ENCODE results near the gene LY9.
"Not testable (repeated sequence)": the region's sequence is repeated elsewhere in the genome, so short reads cannot be mapped to it uniquely, and the experiment has no call there.

Gene LY9

DNA sequence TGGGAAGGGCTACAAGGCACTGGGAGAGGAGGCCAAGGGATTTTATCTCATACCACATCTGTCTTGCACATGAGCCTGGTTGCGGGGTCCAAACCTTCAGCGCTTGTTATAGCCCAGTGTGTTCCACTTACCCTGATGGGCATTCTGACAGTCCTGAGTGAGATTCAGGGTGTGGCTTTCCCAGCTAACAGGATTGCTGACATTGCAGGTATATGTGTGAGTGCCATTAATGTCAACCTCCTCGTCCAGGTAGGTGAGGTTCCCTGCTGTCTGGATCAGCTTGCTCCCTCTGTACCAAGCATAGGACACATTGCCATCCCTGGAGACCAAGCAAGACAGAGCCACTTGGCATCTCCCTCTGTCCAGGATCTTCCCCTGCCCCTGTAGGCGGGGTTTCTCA, 45.1 kb downstream of the LY9 start:
- DNase-seq: no peak

DNA sequence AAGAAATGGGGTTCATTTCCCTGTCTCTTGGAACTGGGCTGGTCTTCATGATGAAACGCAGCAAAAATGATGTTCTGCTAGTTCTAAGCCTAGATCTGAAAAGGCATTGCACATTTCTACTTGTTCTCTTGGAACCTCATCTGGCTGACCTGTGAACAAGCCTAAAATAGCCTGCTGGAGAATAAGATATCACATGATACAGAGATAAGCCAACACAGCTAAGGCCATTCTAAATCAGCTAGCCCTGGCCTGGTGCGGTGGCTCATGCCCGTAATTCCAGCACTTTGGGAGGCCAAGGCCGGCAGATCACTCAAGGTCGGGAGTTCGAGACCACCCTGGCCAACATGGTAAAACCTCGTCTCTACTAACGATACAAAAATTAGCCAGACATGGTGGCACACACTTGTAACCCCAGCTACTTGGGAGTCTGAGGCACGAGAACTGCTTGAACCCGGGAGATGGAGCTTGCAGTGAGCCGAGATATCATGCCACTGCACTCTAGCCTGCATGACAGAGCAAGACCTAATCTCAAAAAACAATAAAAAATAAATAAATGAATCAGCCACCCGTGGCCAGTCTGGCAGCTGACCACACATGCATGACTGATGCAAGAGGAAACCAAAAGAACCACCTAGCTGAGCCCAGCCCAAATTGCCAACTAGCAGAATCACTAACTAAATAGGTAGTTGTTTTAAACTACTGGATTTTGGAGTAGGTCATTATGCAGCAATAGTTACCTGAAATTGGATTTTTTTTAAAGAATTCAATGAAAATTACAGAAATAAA, 48.7 kb downstream of the LY9 start:
- DNase-seq: no peak

DNA sequence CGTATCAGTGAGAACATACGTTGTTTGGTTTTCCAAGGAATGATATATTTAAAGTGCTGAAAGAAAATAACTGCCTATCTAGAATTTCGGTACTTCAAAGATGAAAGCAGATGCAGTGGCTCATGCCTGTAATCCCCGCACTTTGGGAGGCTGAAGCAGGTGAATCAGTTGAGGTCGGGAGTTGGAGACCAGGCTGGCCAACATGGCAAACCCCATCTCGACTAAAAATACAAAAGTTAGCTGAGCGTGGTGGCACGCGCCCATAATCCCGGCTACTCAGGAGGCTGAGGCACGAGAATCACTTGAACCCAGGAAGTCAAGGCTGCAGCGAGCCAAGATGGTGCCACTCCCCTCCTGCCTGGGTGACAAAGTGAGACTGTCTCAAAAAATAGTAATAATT, 50.3 kb downstream of the LY9 start:
- DNase-seq: no peak

DNA sequence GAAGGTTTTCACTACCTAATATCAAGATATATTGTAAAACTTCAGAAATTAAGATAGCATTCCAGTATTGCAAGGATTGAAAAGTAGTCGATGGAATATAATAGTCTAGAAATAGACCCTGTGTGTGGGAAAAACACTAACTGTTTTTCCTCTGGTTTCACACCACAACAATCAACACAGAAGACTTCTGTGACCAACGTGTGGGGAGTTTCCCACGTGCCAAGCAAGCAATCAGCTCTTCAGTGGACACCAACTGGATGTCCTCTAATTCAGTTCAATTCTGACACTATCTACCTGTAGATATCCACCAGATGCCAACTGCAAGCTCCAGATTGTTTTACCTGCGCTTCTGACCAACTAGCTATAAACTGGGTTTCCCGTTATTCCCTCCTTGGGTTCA, 54.6 kb downstream of the LY9 start:
- no peak for DNase-seq

DNA sequence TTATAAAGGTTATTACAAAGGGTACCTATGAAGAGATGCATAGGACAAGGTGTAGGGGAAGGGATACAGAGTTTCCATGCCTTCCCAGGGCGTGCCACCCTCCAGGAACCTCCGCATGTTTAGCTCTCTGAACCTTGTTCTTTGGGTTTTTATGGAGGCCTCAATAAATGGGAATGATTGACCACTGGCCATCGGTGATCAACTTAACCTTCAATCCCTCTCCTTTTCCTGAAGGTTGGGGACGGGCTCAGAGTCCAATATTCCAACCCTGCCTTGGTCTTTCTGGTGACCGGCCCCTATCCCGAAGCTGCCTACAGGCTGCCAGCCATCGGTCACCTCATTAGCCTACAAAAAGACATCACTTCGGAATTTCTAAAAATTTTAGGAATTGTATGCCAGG, 55.0 kb downstream of the LY9 start:
- DNase-seq: no peak

DNA sequence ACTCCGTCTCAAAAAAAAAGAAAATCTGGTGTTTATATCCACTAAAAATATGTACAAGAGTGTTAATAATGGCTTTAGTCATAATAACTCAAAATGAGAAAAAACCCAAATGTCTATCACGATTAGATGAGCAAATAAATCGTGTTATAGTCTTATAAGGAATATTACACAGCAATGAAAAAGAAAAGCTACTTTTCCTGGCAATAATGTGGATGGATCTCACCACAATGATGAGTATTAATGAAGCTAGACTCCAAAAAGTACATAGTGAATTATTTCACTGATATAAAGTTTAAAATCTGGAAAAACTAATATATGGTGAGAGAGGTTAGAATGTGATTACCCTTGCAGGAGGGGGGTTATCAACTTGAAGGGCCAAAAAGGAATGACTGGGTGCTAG, 57.0 kb downstream of the LY9 start:
- no peak for DNase-seq

DNA sequence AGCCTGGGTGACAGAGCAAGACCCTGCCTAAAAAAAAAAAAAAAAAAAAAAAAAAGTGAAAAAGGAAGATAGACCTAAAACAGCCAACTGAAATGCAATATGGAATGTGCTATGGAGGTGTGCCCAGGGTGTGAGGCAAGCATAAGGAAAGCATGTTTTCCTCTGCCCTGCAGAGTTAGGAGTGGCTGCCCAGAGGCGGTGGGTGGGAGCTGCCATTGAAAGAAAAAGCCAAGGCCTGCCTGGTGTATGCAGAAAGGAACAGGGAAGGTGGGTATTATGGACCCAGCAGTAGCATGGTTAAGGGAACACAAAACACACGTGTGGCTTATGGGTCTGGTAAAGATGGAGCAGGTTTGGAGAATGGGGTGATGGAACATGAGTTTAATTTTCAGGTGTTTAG, 57.8 kb downstream of the LY9 start:
- DNase-seq: no peak

DNA sequence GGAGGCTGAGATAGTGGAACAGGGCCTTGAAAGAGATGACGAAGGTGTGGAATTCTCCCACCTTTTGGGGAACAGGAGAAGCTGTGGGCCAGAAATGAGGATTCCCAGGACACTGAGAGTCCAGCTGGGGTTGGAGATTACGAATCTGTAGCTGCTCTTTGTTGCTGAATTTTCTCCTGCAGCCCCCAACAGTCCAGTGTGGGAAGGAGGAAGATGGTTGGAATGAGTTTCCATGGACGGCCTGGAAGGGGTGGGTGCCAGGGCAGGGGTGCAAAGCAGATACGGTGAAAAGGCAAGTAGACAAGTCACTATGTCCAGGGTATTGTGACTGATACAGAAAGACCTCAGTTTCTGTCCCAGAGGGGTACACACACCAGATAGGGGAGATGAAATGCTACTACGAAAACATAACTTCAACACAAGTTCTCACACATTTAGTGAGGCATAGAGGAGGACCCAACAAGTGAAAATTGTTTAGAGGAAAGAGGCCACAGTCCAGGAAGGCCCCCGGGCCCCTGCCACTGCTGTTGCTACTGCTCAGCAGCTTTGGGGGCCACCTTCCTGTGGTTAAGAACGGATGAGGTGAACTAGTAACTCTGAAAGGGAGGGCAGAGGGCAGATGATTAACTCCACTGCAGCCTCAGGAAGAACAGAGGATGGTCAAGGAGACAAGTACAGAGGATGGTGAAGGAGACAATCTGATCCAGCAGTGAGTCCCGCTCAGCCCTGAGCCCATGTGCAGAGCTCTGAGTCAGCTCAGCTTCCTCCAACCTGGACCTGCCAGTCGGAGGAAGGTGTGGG, 59.4 kb downstream of the LY9 start:
- DNase-seq: no peak

DNA sequence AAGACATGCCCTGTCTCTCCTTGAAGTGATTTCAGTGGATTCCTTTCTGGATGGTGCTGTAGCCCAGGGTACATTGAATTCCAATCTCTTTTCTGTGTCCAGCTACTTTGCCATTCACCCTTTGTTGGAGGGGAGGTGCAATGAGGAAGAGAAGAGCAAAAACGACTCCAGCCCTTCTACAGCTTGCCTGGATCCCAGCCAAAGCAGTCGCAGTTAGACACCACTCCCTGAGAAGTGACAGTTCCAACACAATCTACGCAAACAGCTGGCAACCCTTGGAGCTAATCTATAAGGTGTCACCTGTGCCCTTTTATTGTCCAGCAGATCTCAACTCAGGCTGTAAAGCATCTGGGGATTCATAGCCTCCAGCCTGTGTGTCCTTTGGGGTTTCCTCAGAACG, 62.1 kb downstream of the LY9 start:
- DNase-seq: no peak

DNA sequence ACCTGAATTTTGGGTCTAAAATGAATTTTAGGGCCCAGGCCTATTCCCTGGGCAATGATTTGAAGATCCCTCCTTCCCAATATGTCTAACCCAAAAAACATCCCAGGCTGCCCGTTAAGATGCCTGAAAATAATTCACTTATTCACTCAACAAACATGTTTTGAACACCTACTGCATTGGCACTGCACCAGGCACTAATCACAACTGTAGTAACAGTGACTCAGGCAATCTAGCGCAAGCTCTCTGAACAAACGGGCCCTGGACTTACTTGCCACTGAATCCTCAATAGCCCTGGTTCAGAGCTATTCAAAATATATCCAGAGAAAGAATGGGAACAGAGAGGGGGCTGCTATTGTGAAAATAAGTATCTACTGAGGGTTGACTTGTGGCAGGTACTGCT, 62.5 kb downstream of the LY9 start:
- no peak for DNase-seq

DNA sequence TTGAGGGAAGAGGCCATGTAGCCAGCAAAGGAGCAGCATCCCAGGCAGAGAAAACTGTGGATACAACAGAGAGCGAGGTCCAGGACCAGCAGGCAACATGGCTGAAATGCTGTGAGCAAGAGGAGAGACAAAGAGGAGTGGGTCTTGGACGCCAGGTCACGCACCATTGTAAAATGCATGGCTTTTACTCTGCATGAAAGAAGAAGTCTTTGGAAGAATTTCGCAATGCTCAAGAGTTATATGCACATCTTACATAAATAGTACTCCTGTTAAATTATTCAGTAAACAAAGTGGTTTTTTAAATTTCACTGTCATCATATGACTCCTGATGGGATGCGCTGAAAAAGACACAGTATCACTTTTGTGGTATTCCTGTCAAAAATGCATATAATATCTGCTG, 63.2 kb downstream of the LY9 start:
- DNase-seq: no peak

DNA sequence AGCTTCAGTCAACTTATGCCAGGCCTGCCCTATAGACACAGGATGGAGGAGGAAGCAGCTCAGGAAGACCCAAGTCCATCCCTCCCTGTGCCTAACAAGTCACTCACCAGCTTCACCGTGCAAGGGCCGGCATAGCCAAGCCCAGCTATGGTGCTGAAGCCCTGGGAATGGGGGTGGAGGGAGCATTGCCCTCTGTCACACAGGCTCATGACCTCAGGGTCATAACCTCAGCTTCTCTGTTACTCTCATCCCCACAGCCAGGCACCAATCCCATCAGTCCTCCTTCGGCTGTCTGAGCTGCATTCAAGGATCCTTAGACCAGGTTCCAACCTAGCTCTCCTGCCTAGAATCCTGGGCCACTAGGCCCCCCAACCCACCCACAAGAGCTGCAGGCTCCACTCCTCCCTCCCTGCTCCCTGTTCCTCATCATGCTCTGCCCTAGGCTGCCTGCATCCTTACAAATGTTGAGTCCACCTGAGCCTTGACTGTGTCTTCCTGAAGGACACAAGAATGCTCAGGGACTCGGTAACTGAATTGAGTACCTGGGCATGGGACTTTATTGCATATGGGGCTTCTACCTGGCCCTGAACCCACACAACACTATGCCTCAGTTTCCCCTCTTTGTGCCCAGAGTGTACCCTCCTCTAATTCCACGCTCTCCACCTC, 65.0 kb downstream of the LY9 start:
- DNase-seq: no peak

DNA sequence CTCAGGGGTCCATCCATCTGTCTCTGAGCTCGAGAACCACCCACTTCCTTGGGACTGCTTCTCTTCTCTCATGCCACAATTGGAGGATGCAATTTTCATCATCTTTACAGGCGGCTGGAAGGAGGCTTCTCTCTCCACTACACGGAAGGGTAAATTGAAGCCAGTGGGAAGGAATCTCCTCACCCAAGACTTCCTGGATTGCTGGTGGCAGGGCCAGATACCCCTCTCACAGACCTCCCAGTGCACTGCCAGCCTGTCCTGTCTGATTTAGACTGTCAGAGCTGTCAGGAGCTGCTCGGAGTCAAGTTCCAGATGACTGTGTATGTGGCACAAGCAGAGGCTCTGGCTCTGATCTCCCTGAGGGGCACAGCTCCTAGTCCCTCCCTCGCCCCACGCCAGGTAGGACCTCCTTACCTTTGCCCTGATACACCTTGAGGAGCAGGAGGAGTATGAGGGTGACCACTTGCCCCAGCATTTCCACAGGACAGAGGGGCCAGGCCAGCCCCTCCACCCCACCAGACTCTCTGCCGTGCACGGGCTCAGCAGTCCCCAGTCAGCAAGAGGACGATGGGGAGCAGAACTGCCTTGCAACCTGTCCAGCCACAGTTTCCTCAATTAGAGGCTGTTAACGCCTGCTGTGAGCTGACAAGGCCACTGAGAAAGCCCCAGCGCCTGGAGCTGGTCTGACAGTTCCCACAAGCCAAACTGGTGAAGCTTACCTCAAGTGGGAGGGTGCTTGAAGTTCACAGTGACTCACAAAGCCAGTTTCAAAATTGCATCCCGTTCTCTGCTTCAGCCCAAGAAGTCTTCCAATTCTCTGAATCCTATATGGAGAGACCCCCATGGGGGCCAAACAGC, 66.5 kb downstream of the LY9 start, which contains the start of gene CD244:
TSS of gene CD244 (minus strand) at position 685 of the 858 bp plus-strand sequence. CDS start at position 475, 210 bp downstream.
- DNase-seq: no peak

DNA sequence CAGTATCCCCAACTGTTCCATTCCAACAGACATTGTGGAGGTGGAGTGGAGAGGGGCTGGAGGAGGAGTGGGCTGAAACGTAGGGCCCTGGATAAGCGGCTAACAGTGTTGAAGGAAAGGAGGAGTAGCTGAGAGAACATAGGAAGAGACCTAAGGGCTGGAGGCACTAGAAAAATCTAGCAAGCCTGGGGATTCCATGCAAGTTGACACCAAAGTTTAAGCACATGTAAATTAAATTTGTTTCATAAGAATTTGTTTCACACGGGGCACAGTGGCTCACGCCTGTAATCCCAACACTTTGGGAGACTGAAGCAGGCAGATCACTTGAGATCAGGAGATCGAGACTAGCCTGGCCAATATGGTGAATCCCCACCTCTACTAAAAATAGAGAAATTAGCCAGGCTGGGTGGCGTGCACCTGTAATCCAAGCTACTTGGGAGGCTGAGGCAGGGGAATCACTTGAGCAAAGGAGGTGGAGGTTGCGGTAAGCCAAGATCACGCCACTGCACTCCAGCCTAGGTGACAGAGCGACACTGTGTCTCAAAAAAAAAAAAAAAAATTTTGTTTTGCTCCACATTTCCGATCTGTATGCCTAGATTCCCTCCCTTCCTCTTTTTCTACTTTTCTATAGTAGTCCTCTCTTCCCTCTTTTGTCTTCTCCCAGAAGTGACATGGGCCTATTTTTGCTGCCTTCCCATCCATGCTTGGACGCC, 67.2 kb downstream of the LY9 start:
- DNase-seq: no peak

DNA sequence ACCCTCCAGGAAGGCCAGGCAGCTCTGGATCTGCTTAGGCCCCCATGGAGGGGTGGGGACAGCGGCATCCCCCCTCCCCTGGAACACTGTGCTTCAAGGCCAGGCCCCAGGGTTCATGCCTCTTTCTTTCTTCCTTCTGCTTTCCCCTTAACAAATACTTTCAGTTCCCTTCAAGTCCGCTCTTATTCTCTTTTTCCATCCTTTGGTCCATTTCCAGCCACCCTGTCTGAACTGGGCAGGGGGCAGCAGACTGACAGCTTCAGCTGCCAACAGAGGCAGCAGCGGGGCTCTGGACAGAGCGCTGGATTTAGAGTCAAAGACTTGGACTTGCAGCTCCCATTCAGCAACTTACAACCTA, 67.8 kb downstream of the LY9 start:
- DNase-seq: no peak

DNA sequence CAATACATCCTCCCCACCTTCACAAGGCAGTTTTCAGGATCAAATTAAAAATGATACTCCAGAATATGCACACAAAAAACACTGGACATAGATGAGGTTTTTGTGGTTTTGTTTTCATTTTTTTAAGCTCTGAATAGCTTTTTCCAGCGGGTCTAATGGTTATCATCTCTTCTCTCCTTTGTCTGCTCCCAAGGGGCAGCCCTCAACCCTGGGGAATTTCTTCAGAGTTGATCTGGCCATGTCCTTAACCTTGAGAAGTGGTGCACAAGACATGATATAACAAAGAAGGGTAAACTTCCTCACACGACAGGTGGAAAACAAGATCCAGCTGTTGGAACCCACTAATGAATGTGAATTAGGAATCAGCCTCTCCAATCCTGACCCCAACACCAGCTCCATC, 68.2 kb downstream of the LY9 start:
- DNase-seq: no peak

DNA sequence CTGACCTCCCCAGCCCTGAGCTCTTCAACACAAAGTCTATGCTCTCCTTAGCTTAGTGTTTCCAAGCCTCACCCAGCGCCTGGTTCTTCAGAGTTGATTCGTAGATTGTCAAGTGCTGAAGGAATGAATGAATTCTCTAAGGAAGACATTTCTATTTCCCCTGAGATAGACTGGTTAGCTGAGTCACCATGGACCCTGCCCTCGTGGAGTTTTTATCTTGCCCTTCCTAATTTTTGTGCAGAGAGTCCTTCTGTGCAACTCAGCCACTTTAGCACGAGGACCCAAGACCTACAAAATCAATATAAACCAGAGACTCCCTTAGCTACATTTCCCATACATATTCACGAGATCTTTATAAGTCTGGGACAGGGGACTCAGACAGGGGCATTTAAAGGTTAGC, 69.4 kb downstream of the LY9 start:
- DNase-seq: no peak

DNA sequence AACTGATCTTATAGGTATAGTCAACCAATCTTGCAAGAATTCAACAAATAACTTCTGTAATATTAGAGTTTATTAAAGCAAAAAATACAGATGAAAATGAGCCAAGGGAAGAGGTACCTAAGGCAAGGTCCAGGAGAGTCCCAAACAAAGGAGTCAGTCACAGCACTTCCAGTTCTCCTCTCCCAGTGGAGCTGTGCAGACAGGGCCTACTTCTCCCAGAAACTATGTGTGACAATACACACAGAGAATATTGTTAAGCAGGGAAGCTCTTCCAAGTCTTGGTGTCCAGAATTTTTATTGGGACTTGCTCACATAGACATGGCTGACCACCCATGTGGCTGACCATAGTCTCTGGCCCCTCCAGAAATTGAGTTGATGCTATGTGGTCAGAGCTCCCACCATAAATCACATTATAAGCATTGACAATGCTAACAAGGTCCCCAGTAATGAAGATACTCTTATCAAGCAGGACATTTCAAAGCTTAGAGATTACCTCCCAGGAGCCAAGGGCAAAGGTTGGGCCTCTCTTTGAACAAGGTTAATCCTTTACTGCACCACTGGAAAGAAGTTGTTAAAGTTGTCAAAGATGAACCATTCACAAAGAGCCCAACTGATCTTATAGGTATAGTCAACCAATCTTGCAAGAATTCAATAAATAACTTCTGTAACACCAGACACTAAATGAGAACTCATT, 70.2 kb downstream of the LY9 start:
- DNase-seq: no peak

DNA sequence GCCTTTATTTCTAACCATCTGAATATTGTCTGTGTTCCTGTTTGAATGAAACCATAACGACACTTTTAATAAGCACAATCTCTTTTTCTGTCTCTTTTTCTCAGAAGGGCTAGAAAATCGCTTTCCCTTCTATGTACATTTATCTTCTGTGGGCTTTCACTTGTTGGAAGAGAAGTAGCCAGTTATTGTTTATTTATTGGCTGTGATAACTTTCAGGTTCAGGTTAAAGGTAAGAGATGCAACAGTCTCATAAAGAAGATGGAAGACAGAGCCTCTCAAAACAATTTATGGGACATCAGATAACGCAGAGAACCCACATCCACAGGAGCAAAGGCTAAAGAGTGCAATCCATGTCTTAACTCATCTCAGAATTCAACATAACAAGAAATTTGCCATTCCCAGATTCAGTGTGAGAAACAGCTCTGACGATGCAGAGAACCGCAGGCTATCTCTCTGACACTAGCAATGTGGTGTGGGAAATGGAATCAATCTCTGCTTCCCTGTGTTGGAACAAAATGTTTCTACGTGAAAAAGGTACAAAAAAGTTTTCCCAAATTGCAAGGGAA, 70.8 kb downstream of the LY9 start:
- no peak for DNase-seq

DNA sequence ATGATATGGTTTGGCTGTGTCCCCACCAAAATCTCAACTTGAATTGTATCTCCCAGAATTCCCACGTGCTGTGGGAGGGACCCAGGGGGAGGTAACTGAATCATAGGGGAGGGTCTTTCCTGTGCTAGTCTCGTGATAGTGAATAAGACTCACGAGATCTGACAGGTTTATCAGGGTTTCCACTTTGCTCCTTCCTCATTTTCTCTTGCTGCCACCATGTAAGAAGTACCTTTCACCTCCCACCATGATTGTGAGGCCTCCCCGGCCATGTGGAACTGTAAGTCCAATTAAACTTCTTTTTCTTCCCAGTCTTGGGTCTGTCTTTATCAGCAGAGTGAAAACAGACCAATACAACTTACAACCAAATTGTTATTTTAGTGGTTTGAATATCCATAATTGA, 71.7 kb downstream of the LY9 start:
- DNase-seq: not testable (repeated sequence)

DNA sequence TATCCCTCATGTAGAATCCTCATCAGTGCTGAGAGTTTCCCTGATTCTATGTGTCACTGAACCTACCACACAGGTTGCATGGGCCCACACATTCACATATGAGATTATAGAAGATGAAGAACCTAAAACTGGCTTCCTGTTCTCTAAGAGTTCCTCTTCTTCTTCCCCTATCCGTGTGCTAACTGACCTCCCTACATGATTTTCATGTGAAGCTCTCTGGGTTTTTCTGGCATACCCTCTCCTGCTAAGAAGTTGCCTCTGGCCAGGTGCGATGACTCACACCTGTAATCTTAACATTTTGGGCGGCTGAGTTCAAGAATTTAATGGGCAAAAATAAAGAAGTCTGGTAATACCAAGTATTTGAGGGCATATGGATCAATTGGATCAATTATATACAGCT, 72.2 kb downstream of the LY9 start:
- DNase-seq: no peak
